HG03045 (cell line): ENCODE results near the gene NCK2.

Experiments used
- ATAC-seq: cut with Tn5 transposase; IDR thresholded peaks from one replicate; pipeline ENCODE4 v1.9.1; 2021; ENCODE audit warnings: mild to moderate bottlenecking, moderate library complexity; ENCODE audit not compliant: unreplicated experiment

NCK2 gene

GRCh38 chr2:105910497-105911238 lies 166.0 kb downstream of the NCK2 start:
- ATAC-seq, result no peak

- ATAC-seq, result no peak
Measured at GRCh38 chr2:105911425-105911824, 166.7 kb downstream of the NCK2 start.

GRCh38 chr2:105912081-105912480 lies 167.4 kb downstream of the NCK2 start:
- no peak for ATAC-seq

- no peak for ATAC-seq
Measured at GRCh38 chr2:105915005-105915558, 170.4 kb downstream of the NCK2 start.

GRCh38 chr2:105917226-105917625 lies 172.5 kb downstream of the NCK2 start:
- ATAC-seq, result no peak

- ATAC-seq, result no peak
Measured at GRCh38 chr2:105917688-105918087, 173.0 kb downstream of the NCK2 start.

- ATAC-seq, result no peak
Measured at GRCh38 chr2:105919191-105919811, 174.6 kb downstream of the NCK2 start.

GRCh38 chr2:105919826-105920225 lies 175.1 kb downstream of the NCK2 start:
- ATAC-seq, result no peak

- ATAC-seq, result no peak
Measured at GRCh38 chr2:105924271-105924670, 179.6 kb downstream of the NCK2 start.

GRCh38 chr2:105924932-105925331 lies 180.2 kb downstream of the NCK2 start:
- no peak for ATAC-seq

- ATAC-seq, result no peak
Measured at GRCh38 chr2:105925390-105925789, 180.7 kb downstream of the NCK2 start.

GRCh38 chr2:105926960-105927678 lies 182.4 kb downstream of the NCK2 start:
- no peak for ATAC-seq

- no peak for ATAC-seq
Measured at GRCh38 chr2:105928086-105928485, 183.4 kb downstream of the NCK2 start.

GRCh38 chr2:105928563-105928962 lies 183.9 kb downstream of the NCK2 start:
- ATAC-seq, result no peak

- ATAC-seq, result no peak
Measured at GRCh38 chr2:105929516-105929915, 184.8 kb downstream of the NCK2 start.

- no peak for ATAC-seq
Measured at GRCh38 chr2:105932582-105932981, 187.9 kb downstream of the NCK2 start.

GRCh38 chr2:105933906-105934305 lies 189.2 kb downstream of the NCK2 start:
- ATAC-seq, result no peak

GRCh38 chr2:105934467-105934866 lies 189.8 kb downstream of the NCK2 start:
- no peak for ATAC-seq

- no peak for ATAC-seq
Measured at GRCh38 chr2:105935063-105935462, 190.4 kb downstream of the NCK2 start.

- ATAC-seq, result no peak
Measured at GRCh38 chr2:105936954-105937353, 192.2 kb downstream of the NCK2 start.

GRCh38 chr2:105937498-105938097 lies 192.9 kb downstream of the NCK2 start:
- ATAC-seq, result no peak
